GM12878 (cell line): ENCODE data around the gene VANGL2. TPM values are rescaled to one million over a fixed set of nuclear protein-coding genes. Genes with fewer than 3 reads are reported as not detected.

Source experiments
- ATAC-seq: fragments of 200-7000 bp; cut with Tn5 transposase; 3 replicates; pipeline ENCODE4 v1.9.1; 2020; ENCODE audit warnings: mild to moderate bottlenecking, moderate library complexity
- BruUV-seq: library from RNA; stranded (reverse); fragments of 400-500 nt; replicated peaks from 2 replicates; lab custom pipeline; 2021; lab: Mats Ljungman, UMichigan
- CTCF ChIA-PET: fragments of 300-600 bp; sonication (Branson Sonifier 250); formaldehyde crosslinking; extraction: SDS; loops from one replicate; lab custom pipeline; 2021; ENCODE audit warnings: inconsistent platforms; lab: Yijun Ruan, JAX
- POLR2A ChIA-PET: fragments of 350-600 bp; formaldehyde crosslinking; extraction: SDS; loops from one replicate; lab custom pipeline; 2021; ENCODE audit warnings: inconsistent platforms; lab: Charles Lee
- RAD21 ChIA-PET: fragments of 300-600 bp; sonication (Branson Sonifier 250); formaldehyde crosslinking; loops from one replicate; lab custom pipeline; 2023; ENCODE audit warnings: antibody characterized with exemption; ENCODE audit not compliant: unreplicated experiment; lab: Charles Lee
- SMC1A ChIA-PET: fragments of 300-600 bp; sonication (Branson Sonifier 250); formaldehyde crosslinking; loops from one replicate; lab custom pipeline; 2023; ENCODE audit not compliant: unreplicated experiment, uncharacterized antibody; lab: Charles Lee
- DNase-seq: peaks from one replicate; pipeline ENCODE4 v3.0.0-alpha.2; 2011; ENCODE audit warnings: low read depth, low spot score
- FAIRE-seq: peaks from 3 replicates; lab custom pipeline; 2011; peaks lifted over from hg19 to GRCh38; lab: Jason Lieb, UNC
- H2AFZ ChIP-seq: 2 replicates; pipeline ENCODE4 v1.6.0; 2011; ENCODE audit warnings: low read depth, low read length, control low read depth; ENCODE audit not compliant: control insufficient read depth
- H3K27ac ChIP-seq: 2 replicates; pipeline ENCODE4 v1.5.1; 2011; ENCODE audit warnings: control low read depth; ENCODE audit not compliant: control insufficient read depth, insufficient read depth
- H3K27me3 ChIP-seq, 2 experiments: replicated peaks in 1 of 2; 2 replicates each; pipeline versions ENCODE4 v1.6.0 to v1.6.1; 2011; ENCODE audit warnings: low read length in 1 of 2; ENCODE audit not compliant: control insufficient read depth in 2 of 2, insufficient read depth in 2 of 2
- H3K36me3 ChIP-seq, 2 experiments: 2 replicates each; pipeline ENCODE4 v1.5.1; 2011; ENCODE audit warnings: low read length in 1 of 2; ENCODE audit not compliant: control insufficient read depth in 2 of 2, insufficient read depth in 2 of 2
- H3K4me1 ChIP-seq: 2 replicates; pipeline ENCODE4 v1.6.1; 2011; ENCODE audit warnings: mild to moderate bottlenecking, low read length, moderate library complexity, mixed read lengths; ENCODE audit not compliant: control insufficient read depth, insufficient read depth
- H3K4me2 ChIP-seq: 2 replicates; pipeline ENCODE4 v1.6.0; 2011; ENCODE audit warnings: control low read depth; ENCODE audit not compliant: control insufficient read depth, insufficient read depth
- H3K4me3 ChIP-seq: fragments of 200-600 bp; sonication (generic); 2 replicates; pipeline ENCODE4 v1.5.1; 2016
- H3K79me2 ChIP-seq: 2 replicates; pipeline ENCODE4 v1.6.0; 2011; ENCODE audit warnings: low read length; ENCODE audit not compliant: control insufficient read depth, insufficient read depth
- H3K9ac ChIP-seq: 2 replicates; pipeline ENCODE4 v1.8.0; 2011; ENCODE audit warnings: low read length, control low read depth, mixed read lengths; ENCODE audit not compliant: control insufficient read depth, insufficient read depth
- H3K9me3 ChIP-seq: replicated peaks from 3 replicates; pipeline ENCODE4 v1.5.1; 2011; ENCODE audit warnings: mild to moderate bottlenecking, low read length; ENCODE audit not compliant: control insufficient read depth, insufficient read depth
- H4K20me1 ChIP-seq: 2 replicates; pipeline ENCODE4 v1.6.0; 2011; ENCODE audit not compliant: control insufficient read depth, insufficient read depth
- ASH2L ChIP-seq: fragments of 300-600, 200-600 bp; sonication (generic); IDR thresholded peaks from 2 replicates; pipeline ENCODE4 v1.6.1; 2017; ENCODE audit warnings: low read depth, mild to moderate bottlenecking, borderline replicate concordance
- BACH1 ChIP-seq: fragments of 450-650 bp; IDR thresholded peaks from 2 replicates; pipeline ENCODE4 v1.6.1; 2017; ENCODE audit warnings: mild to moderate bottlenecking, borderline replicate concordance
- EP300 ChIP-seq, 2 experiments: fragments of 150-350 bp in 1 of 2; IDR thresholded peaks; 2 replicates each; pipeline ENCODE4 v1.6.1; 2011 to 2012; ENCODE audit warnings: low read depth in 2 of 2, low read length in 2 of 2, borderline replicate concordance in 1 of 2, improper control_type of control experiment in 1 of 2, inconsistent platforms in 1 of 2; ENCODE audit not compliant: control insufficient read depth in 1 of 2
- ESRRA ChIP-seq: IDR thresholded peaks from 2 replicates; pipeline ENCODE4 v1.6.1; 2012; ENCODE audit warnings: mild to moderate bottlenecking, low read length, improper control_type of control experiment
- JUNB ChIP-seq: IDR thresholded peaks from 2 replicates; pipeline ENCODE4 v1.6.1; 2016; ENCODE audit warnings: antibody characterized with exemption, mild to moderate bottlenecking
- MYB ChIP-seq: fragments of 150-350 bp; IDR thresholded peaks from 2 replicates; pipeline ENCODE4 v1.6.1; 2014; ENCODE audit warnings: mild to moderate bottlenecking, low read depth, low read length, borderline replicate concordance
- NR2C1 ChIP-seq: fragments of 450-650 bp; IDR thresholded peaks from 2 replicates; pipeline ENCODE4 v1.6.1; 2017; ENCODE audit warnings: antibody characterized with exemption, mild to moderate bottlenecking, moderate library complexity
- NRF1 ChIP-seq: conservative IDR thresholded peaks from 2 replicates; pipeline ENCODE4 v1.6.1; 2011; ENCODE audit warnings: mild to moderate bottlenecking, low read depth, low read length, improper control_type of control experiment
- RB1 ChIP-seq: fragments of 450-650 bp; formaldehyde crosslinking; IDR thresholded peaks from 2 replicates; pipeline ENCODE4 v1.6.1; 2017; ENCODE audit warnings: mild to moderate bottlenecking, borderline replicate concordance
- RBBP5 ChIP-seq: fragments of 200-600 bp; sonication (generic); conservative IDR thresholded peaks from 2 replicates; pipeline ENCODE4 v1.6.1; 2016
- RELA ChIP-seq: fragments of 450-650 bp; IDR thresholded peaks from 2 replicates; pipeline ENCODE4 v1.8.0; 2014; ENCODE audit warnings: borderline replicate concordance; ENCODE audit not compliant: partially characterized antibody
- SMC3 ChIP-seq: IDR thresholded peaks from 2 replicates; pipeline ENCODE4 v1.6.1; 2011; ENCODE audit warnings: low read length, improper control_type of control experiment, borderline replicate concordance
- SUZ12 ChIP-seq: fragments of 200-600 bp; sonication (generic); IDR thresholded peaks from one replicate; pipeline ENCODE4 v1.6.1; 2018; ENCODE audit warnings: antibody characterized with exemption, mild to moderate bottlenecking; ENCODE audit not compliant: unreplicated experiment
- TARDBP ChIP-seq: IDR thresholded peaks from 2 replicates; pipeline ENCODE4 v1.6.1; 2016; ENCODE audit warnings: borderline replicate concordance
- ZBED1 ChIP-seq: IDR thresholded peaks from 2 replicates; pipeline ENCODE4 v1.6.1; 2016; ENCODE audit warnings: borderline replicate concordance
- WGBS: methylation state at CpG from one replicate; pipeline ENCODE4 v1.1.6; 2016; ENCODE audit warnings: low lambda C conversion rate; ENCODE audit not compliant: insufficient replicate concordance, insufficient coverage; ENCODE audit errors: missing lambda C conversion rate; 5-methylcytosine and 5-hydroxymethylcytosine counted together
- in situ Hi-C: fragments of 300-500 bp; cut with MboI; formaldehyde crosslinking; loops from 9 replicates; pipeline ENCODE4 v1.14.3; 2018; ENCODE audit warnings: mixed read lengths
- intact Hi-C: fragments of 100-400 bp; cut with micrococcal nuclease; formaldehyde crosslinking; loops from one replicate; pipeline ENCODE4 v1.14.2; 2022; ENCODE audit not compliant: unreplicated experiment
- polyA plus RNA-seq, 11 experiments: library from polyadenylated mRNA; depleted of rRNA in 4 of 11; unstranded in 6 of 11; stranded (reverse) in 5 of 11; fragments of >200 nt; fragmentation: Nextera tagmentation in 4 of 11; fragmentation: Illumina TruSeq in 1 of 11; extraction: Ambion mirVana in 4 of 11; extraction: Trizol in 1 of 11; gene quantifications; 1 replicate in 1 of 11; 2 replicates in 10 of 11; pipeline versions ENCODE4 v1.2.1 to v1.2.3, GENCODE V29; 2011 to 2016; ENCODE audit warnings: inconsistent platforms in 2 of 11, missing spikeins in 2 of 11, low read depth in 1 of 11
- total RNA-seq, 4 experiments: library from RNA; depleted of rRNA in 3 of 4; stranded (reverse); fragments of >200 nt in 3 of 4; fragmentation: Illumina TruSeq in 1 of 4; extraction: Trizol in 1 of 4; gene quantifications; 2 replicates each; pipeline versions ENCODE4 v1.2.1 to v1.2.3, GENCODE V29; 2013 to 2021
- TF ChIP-seq, protein P1 (sequence below): IDR thresholded peaks from 2 replicates; pipeline ENCODE4 v1.6.1; 2012; ENCODE audit warnings: low read depth, low read length, improper control_type of control experiment
- TF ChIP-seq, protein P2 (sequence below): fragments of 450-650 bp; formaldehyde crosslinking; IDR thresholded peaks from 2 replicates; pipeline ENCODE4 v1.5.0; 2022; ENCODE audit warnings: mild to moderate bottlenecking, missing genetic modification characterization

The VANGL2 gene
- total and polyA plus RNA-seq, 10 of the 15 experiments (the other 5 are each of a cell fraction or from before 2014, with no cell fraction given), result 0.10 to 5.0 (median 0.27) TPM

DNA sequence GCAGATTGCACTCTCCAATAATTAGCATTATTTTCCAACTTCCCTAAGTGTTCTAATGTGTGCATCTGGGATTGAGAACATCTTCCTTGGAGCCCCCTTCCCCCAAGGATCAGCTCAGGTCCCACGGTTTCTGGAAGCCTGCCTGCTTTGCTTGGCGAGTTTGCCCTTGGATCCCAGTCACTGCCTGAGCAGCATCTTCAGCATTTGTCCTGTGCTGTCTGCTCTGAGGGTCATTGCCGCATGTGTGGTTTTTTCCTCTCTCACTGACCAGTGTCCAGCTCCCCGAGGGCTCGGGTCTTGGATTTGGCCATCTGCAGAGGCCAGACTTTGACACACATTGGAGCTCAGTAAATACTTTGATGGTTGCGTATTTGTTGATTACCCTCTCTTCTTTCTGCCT, 18.1 kb downstream of the VANGL2 start (continued):
- no peak for TF ChIP-seq ASH2L
- TF ChIP-seq, protein P1, sequence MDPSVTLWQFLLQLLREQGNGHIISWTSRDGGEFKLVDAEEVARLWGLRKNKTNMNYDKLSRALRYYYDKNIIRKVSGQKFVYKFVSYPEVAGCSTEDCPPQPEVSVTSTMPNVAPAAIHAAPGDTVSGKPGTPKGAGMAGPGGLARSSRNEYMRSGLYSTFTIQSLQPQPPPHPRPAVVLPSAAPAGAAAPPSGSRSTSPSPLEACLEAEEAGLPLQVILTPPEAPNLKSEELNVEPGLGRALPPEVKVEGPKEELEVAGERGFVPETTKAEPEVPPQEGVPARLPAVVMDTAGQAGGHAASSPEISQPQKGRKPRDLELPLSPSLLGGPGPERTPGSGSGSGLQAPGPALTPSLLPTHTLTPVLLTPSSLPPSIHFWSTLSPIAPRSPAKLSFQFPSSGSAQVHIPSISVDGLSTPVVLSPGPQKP, result no peak
- TF ChIP-seq, protein P2, sequence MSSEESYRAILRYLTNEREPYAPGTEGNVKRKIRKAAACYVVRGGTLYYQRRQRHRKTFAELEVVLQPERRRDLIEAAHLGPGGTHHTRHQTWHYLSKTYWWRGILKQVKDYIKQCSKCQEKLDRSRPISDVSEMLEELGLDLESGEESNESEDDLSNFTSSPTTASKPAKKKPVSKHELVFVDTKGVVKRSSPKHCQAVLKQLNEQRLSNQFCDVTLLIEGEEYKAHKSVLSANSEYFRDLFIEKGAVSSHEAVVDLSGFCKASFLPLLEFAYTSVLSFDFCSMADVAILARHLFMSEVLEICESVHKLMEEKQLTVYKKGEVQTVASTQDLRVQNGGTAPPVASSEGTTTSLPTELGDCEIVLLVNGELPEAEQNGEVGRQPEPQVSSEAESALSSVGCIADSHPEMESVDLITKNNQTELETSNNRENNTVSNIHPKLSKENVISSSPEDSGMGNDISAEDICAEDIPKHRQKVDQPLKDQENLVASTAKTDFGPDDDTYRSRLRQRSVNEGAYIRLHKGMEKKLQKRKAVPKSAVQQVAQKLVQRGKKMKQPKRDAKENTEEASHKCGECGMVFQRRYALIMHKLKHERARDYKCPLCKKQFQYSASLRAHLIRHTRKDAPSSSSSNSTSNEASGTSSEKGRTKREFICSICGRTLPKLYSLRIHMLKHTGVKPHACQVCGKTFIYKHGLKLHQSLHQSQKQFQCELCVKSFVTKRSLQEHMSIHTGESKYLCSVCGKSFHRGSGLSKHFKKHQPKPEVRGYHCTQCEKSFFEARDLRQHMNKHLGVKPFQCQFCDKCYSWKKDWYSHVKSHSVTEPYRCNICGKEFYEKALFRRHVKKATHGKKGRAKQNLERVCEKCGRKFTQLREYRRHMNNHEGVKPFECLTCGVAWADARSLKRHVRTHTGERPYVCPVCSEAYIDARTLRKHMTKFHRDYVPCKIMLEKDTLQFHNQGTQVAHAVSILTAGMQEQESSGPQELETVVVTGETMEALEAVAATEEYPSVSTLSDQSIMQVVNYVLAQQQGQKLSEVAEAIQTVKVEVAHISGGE (CRISPR knock-in tag), result no peak

DNA sequence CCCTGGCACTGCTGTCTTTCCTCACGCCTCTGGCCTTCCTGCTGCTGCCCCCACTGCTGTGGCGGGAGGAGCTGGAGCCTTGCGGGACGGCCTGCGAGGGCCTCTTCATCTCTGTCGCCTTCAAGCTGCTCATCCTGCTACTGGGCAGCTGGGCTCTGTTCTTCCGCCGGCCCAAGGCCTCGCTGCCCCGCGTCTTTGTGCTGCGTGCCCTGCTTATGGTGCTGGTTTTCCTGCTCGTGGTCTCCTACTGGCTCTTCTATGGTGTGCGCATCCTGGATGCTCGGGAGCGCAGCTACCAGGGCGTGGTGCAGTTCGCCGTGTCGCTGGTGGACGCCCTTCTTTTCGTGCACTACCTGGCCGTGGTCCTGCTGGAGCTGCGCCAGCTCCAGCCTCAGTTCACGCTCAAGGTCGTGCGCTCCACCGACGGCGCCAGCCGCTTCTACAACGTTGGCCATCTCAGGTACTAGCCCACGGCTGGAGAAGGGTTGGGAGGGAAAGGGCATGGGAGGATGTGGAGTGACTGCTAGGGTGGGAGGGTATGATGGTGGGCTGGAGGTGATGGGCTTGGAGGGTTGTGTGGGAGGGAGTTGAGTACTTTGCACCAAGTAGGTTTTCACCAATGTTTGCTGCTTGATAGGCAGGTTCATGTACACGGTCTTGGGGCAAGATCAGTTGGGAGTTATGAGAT, 18.9 kb downstream of the VANGL2 start:
- in situ Hi-C loops, result loop anchor here (25.0 kb wide), 1 partner anchor 543 kb away; the partner anchor contains the start of gene ITLN2
- no peaks in the 10 kb centered on the region for H3K36me3 ChIP-seq
- ChIA-PET CTCF (interaction anchor here (0.6 to 0.8 kb wide), 2 partner anchors 22 to 187 kb away, joined by 3 read pairs; no protein-coding TSS in a partner anchor), SMC1A (interaction anchor here (1.2 kb wide), 1 partner anchor 9 kb away, joined by 5 read pairs; no protein-coding TSS in a partner anchor), RAD21 (interaction anchor here (0.5 to 0.6 kb wide), 2 partner anchors 105 to 426 kb away, joined by 3 read pairs; no protein-coding TSS in a partner anchor), POLR2A (no interaction called here)
- H3K4me1 ChIP-seq, result no peaks in the 10 kb centered on the region
- H4K20me1 ChIP-seq, result no peaks in the 10 kb centered on the region
- intact Hi-C loops, result no loop called here
- no peak overlapping the region for H3K4me2 ChIP-seq
- TF ChIP-seq RELA (no peak), EP300 (IDR thresholded peaks at IDR 0.05; ENCODE audit: borderline replicate concordance in 1 of 2, control insufficient read depth in 1 of 2, low read depth in 2 of 2, low read length in 2 of 2) (no peak), NR2C1 (no peak), MYB (no peak), BACH1 (no peak), TARDBP (no peak), ZBED1 (no peak), RB1 (no peak), RBBP5 (no peak), SMC3 (no peak), ESRRA (no peak), SUZ12 (no peak), JUNB (no peak), NRF1 (no peak)
- TF ChIP-seq, all 136 proteins: peak for 0
- Histone ChIP-seq H2AFZ (no peak overlapping the region), H3K9me3 (no peaks in the 10 kb centered on the region), H3K4me3 (no peak overlapping the region), H3K9ac (no peak overlapping the region), H3K79me2 (no peaks in the 10 kb centered on the region), H3K27me3 (no peaks in the 10 kb centered on the region), H3K27ac (no peak overlapping the region)
- 69% methylated on average over 27 of the region's 34 CpGs for WGBS
- no peak for FAIRE-seq
- no TSS peak for BruUV-seq
- ATAC-seq, result no peak
- DNase-seq, result no peak
